EL (cell line): ENCODE measurements around the gene SLC7A6.

ENCODE experiments used
- DNase-seq: peaks from one replicate; pipeline ENCODE4 v3.0.0-alpha.2; 2016

The SLC7A6 gene

DNA sequence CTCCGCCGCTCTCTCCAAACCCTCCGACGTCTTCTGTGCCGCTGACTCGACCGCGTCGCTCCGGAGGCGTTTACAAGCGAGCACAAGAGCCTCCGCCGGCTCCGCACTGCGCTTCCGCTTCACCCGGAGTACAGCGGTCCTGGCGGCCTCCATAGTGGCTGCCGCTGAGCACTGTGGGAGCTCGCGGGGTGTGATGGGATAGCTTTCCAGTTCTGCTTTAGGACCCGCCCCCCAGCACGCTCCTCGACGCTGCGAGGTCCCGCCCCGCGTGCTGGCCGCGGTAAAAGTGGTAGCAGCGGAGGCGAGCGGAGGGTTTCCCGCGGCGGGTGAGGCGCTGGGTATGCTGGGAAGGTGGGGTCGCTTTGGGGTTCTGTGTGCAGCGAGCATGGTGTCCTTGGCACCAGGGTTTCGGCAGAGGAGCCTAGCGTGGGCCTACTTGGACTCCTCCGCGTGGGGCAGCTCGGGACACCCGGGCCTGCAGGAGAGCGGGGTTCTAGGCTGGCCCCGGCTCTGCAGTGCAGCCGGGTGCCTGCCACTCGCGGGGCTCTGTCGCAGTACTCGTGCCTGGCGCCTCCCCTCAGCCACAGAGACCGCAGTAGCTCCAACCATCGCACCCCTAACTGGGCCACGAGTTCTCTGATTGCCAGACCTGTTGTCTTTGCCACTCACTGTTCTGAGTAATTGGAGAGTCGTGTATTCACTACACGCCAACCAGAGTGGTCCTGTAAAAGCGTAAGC lies 46.6 kb downstream of the SLC7A6 start, which contains the start of the genes PRMT7 and SLC7A6OS:
PRMT7 (plus strand) TSS at position 246 of the 738 bp plus-strand sequence. CDS start 4,961 bp downstream, outside the sequence.
SLC7A6OS (minus strand) TSS at position 173 of the 738 bp plus-strand sequence; CDS start at position 153, 20 bp downstream.
- DNase-seq = peak; percentile 91

DNA sequence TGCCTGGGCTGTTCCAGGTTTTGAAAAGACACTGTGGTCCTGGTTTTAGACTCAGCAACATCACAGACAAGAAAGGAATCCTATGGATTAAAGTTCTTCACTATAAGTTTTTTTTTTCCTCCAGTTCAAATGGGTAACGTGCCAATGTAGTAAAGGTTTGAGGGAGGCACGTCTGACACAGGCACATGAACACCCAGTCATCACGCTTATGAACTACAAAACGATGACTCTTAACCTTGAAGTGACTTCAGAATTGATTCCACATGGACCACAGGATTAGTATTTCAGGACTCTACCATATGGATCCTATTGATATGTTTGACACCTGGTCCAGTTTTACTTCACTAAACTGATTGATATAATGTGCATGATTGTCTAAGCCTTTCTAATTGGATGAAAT lies 48.8 kb downstream of the SLC7A6 start:
- no peak for DNase-seq

DNA sequence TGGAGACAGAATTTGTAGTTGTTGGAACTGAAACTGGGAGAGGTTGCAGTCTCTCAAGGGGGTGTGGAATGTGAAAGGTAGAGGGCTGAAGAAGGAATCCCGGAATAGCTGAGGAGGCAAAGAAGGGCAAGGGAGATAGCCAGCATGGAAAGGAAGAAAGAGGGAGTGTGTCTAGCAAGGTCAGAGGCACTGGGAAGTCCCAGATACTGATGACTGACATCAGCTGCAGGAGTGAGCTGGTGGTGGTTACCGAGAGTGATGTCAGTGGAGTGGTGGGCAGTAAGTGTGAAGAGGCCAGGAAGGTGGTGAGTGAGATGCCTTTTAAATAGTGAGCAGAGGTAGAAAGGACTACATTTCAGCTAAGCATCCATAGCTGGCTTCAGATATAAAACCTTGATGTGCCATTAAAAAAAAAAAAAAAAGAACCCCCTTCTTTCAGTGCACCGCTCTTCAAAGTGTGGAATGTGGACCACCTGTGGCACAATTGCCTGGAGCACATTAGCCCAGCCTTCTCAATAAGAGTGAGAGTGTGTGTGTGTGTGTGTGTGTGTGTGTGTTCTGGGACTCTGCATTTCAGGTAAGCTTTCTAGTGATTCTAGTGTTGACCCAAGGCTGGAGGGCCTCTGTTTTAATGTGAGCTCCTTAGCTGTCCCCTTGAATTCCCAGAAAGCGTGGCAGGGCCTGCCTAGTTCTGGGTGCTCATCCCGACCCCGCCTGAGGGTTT lies 55.0 kb downstream of the SLC7A6 start:
- DNase-seq = no peak

DNA sequence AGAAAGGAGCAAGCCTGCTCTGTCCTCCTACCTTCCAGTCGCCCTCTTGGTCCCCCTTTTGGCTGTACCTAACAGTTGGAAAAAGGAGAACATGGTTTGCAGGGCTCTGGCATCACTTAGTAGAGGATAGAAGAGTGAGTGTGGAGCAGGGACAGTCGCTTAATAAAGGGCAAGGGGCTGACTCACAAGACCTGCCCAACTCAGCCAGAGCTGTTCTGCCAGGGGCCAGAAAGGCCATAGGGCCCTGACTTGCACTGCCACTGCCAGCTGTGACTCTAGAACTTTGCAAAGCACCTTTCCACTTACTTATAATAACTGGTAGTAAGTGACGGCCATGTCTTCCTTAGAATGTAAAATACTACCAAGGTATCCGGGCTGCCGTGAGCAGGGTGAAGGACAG lies 60.0 kb downstream of the SLC7A6 start:
- DNase-seq = no peak

DNA sequence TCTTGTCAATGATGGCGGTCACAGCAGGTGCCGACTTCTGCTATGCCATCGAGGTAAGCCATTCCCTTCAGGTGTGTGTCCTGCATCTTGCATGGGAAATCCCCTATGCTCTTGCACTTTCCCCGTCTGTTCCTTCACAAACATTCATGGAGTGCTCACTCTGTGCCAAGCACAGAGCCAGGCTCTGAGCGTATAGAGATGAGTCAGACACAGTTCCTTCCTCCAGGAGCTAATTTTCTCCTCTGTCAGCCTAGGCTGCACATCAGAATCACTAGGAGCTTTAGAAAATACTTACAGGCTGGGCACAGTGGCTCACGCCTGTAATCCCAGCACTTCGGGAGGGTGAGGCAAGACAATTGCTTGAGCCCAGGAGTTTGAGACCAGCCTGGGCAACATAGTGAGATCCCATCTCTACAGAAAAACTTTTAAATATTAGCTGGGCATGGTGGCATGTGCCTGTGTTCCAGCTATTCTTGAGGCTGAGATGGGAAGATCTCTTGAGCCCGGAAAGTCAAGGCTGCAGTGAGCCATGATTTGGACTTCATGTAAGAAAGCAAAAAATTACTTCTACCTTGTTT lies 60.5 kb downstream of the SLC7A6 start:
- no peak for DNase-seq

DNA sequence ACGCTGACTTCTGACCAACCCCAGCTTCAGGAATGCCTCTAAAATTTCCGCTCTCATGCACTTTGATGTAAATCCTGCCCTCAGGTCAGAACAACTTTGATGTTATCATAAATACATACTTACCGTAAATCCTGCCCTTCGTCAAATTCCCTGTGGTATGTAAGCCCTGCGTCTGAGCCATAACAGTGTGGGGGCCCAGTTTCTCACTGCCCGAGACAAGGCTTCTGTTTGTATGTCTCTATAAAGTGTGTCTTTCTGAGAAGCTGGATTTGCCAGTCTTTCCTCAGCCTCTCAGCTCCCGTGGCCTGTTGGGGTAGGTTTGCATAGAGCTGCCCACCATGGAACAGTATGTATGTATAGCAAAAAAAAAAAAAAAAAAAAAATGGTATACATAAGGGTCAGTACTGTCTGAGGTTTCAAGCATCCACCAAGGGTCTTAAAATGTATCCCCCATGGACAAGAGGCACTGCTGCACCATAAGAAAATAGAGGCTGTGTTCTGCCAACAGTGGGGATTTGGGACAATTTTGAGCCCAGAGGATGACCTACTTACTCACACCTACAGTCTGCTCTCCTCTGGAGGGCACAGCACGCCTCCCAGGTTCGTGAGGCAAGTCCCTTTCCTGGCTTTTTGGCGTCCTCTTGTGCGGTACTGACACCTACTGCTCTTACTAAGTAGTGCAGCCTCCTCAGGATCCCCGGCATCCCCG lies 64.0 kb downstream of the SLC7A6 start:
- DNase-seq = peak; percentile 78

DNA sequence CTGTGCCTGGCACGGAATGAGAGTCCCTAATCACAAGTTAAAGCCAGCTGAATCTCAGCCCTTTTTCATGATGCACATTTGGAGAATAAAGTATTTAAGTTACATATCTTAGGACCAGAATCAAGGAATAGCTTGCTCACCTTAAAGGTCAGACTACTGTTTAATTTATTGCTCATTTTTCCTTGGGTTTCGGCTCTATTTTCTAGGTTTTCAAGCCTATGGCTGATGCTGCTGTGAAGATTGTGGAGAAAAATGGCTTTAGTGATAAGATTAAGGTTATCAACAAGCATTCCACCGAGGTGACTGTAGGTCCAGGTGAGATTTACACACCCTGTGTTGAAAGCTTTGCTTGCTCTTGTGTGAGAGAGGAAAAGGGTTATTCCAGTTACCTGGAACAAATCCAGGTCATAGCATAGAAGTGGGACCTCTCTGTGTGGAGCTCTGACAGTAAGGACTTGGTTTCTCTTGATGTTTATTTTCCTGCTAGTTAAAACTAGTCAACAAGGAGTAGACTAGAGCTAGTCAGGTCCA lies 64.6 kb downstream of the SLC7A6 start:
- no peak for DNase-seq

DNA sequence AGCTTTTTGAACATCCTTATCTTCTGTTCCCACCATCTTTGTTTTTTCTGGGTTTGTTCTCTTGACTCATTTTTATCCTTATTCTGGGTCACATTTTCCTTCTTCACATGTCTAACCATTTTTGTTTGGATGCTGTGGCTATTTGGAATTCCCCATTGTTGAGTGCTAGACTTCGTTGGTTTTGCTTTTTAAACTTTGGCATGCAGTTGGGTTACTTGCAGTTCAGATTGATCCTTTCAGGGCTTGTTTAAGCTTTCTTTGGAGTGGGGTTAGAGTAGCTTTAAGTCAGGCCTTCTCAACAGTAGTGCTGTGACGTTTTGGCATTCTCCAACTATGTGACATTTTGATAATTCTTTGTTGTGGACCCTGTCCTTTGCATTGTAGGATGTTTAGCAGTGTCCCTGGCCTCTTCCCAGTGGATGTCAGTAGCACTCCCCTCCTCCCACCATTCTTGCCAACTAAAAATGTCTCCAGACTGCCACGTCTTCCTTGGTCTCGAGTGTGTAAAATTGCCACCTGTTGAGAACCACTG lies 67.6 kb downstream of the SLC7A6 start:
- DNase-seq = peak; percentile 39

DNA sequence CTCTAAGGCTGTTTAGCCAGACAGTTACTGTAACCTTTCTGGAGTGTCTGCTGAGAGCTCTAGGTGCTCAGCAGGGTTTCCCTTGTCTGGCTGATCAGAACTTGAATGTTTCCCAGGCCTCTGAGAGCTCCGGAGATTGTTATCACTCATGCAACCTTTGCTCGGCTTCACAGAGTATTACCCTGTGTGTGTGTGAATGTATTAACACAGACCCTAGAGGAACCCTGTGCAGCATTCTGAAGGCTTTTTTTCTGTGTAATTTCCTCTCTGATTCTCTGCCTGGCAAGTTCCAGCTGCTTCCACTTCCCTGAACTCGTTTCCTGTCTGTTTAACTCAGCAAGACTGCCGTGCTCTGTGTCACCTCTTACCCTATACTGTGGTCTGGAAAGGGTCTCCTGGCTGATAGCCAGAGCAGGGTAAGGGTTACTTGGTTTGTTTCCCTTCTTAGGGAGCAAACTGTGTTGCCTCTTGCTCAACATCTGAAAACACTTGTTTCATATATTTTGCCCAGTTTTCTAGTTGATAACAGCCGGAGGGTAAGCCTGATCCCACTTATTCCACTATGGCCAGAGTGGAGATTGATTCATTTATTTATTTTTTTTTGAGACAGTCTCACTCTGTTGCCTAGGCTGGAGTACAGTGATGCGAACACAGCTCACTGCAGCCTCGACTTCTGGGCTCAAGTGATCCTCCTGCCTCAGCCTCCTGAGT lies 68.2 kb downstream of the SLC7A6 start:
- peak; percentile 36 for DNase-seq

DNA sequence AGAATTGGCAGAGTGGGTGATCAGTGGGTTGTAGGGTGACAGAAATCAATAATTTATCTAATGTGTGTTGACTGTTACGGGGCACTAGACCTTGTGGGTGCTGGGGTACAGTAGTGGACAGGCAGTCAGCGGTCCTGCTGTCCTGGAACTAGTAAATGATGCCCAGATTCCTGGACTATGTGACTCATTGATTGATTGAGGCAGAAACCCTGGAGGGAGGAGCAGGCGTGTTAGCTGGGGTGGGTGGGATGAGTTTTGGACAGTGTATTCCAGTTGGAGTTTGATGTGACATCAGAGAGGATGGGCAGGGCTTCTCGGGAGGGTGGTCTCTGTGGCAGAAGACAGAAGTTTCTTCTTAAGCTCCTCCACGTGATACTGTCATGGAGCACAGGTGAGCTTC lies 70.8 kb downstream of the SLC7A6 start:
- DNase-seq = peak; percentile 55

DNA sequence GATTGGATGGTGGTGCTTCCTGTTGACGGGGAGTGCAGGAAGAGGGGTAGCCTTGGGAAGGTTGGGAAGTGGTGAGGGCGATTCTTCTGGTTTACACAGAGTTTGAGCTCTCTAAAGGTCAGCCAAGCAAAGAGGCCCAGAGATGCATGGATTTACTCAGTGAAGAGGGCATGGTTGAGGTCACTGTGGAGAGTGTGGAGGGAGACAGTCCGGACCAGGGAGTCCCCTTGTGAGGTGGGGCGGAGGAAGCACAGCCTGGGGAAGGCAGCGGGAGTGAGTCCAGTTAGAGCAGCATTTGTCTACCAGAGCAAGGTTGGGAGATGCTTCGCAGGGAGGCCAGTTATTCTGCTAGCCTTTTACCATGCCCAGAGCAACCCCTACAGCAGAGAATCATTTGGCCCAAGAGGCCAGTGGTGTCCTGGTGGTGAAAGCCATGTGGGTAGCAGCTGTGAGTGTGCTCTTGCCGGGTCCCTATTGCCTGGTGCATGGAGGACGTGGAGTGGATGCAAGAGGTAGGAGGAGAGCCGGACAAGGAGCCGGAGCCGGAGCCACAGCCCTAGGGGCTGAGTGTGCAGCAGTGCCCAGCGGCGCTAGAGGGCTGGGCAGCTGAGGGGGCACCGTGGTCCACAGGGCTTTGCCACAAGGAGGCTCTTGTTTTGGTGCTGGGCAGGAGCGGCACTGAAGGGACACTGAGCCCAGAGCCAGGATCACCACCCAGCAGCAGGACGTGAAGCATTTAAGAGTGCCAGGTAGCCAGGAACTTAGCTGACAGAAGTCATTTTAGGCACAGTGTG lies 74.2 kb downstream of the SLC7A6 start:
- DNase-seq = no peak

DNA sequence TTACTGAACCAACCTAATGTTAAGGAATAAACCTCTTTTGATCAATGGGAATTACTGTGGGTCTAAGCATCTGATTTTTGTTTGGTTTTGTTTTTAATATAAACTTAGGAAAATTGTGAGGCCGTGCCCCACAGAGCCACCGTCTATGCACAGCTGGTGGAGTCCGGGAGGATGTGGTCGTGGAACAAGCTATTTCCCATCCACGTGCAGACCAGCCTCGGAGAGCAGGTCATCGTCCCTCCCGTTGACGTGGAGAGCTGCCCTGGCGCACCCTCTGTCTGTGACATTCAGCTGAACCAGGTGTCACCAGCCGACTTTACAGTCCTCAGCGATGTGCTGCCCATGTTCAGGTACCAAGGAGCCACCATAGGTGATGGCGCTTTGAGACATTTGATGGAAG lies 74.9 kb downstream of the SLC7A6 start:
- DNase-seq = no peak

DNA sequence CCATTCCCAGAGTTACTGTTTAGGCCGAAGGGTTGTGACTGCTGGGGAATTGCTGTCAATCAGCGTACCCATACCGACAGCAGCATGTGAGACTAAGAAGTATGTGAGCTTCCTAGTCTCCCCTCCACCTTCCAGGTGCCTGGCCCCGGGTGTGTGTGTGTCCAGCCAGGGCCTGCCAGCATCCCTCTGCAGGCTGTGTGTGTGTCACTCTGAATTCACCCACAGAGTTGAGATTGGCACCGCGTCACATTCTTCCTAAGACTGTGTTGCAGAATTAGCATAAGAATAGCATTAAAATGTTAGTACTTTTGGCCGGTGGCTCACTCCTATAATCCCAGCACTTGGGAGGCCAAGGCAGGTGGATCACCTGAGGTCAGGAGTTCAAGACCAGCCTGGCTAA lies 78.3 kb downstream of the SLC7A6 start:
- DNase-seq = no peak

DNA sequence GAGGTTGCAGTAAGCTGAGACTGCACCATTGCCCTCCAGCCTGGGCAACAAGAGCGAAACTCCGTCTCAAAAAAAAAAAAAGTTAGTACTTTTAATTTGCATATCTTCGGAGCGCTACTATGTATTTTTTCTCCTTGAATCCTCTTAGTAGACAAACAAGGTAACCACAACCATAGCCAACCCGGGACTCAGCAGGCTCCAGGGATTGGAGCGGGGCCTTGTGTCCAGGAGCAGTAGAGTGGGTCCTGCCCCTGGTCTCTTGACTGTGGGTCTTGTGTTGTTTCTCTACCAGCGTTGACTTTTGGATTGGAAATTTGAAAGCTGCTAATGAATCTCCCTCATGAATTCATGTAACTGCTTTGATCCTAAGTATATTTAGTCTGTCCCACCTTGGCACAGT lies 78.8 kb downstream of the SLC7A6 start:
- no peak for DNase-seq

DNA sequence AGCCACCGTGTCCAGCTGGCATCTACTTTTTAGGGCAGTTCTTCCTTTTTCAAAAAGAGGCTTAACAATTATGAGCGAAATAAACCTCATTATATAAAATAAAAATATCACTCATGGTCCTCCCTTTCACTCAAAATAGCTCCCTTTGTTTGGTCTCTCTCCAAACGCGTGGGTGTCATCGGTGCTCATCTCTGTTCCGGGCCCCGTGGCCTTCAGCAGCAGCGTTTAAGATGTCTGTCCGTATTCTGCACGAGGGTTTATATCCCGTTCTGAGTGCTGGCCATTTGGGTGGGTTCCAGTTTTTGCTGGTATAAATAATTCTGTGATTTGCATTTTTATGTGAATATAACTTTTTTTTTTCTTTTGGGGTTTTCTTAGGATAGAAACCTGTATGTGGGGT lies 79.9 kb downstream of the SLC7A6 start:
- no peak for DNase-seq

DNA sequence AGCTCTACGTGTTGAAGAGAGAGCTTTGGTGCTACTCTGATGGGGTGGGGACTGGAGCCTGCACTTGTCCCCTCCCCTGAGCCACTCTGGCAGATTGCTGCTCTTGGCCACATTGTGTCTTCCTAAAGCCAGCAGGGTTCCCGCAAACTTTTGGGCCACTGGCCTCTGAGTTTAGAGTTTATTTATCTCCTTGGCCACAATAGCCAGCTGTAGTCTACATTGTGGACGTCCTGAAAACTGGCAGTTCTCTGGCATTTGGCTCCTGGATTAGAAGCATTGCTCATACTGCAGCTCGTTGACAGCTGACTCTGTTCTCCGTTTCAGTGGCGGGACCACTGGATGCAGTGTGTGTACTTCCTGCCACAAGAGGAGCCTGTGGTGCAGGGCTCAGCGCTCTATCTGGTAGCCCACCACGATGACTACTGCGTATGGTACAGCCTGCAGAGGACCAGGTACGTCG lies 81.1 kb downstream of the SLC7A6 start:
- DNase-seq = no peak

DNA sequence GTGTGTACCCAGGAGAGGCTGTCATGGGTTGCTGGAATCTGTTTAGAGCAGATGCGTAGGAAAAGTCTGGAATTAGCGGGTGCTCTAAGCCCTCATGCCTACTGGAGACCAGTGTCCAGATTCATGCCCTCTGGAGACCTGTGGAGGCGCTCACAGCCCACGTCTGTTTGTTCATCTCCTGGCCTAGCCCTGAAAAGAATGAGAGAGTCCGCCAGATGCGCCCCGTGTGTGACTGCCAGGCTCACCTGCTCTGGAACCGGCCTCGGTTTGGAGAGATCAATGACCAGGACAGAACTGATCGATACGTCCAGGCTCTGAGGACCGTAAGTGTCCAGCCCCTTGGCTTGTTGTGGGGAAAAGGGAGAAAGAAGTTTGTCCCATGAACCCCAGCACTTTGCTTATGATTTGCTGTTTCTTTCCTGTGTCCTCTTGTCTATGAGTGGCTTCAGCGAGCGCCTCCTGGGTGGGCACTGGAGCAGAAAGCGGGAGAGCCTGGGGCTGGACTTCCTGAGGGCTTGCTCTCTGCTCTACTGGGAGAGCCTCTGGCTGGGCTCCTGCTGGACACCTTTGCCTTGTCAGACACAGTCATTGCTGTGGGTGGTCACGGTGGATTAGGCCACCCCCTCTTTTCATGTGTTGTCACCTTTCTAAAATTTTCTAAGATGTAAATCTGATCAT lies 81.8 kb downstream of the SLC7A6 start:
- no peak for DNase-seq

DNA sequence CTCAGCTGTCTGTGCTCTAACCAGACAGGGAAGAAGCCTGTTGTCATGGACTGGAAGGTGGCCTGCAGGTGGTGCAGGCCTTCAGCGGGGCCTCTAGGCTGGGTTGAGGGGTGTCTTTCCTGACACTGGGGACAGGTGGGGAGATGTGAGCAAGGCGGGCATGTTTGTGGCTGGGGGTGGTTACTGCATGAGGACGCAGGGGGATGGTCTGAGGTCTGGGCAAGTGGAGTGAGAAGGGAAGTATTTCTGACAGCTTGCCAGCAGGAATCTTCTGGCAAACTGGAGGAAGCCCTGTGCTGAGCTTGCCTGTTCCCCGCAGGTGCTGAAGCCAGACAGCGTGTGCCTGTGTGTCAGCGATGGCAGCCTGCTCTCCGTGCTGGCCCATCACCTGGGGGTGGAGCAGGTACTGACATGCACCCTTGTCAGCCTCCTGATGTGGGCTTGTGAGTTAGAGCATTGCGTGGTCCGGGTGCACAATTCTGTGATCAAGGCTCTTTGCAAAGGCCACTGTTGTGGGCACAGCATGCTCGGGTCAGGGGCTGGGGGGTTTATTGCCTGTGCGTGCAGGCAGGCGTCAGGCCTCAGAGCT lies 82.7 kb downstream of the SLC7A6 start:
- DNase-seq = no peak

DNA sequence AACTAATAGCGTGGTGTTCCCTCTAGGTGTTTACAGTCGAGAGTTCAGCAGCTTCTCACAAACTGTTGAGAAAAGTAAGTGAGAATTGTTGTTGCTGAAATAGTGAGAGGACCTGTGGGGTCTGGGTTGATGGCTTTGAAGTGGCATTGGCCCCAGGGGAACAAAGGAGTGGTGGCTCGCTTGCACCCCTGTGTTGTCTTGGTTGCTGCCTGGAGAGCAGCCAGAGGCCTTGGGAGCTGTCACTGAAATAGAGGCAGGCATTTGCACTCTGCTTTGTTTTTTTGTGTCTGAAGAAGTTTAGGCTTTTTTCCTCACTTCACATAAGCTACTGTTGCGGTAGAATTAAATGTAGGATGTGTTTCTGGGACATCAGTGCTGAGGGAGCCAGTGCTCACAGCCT lies 83.3 kb downstream of the SLC7A6 start:
- DNase-seq = no peak
